ENCODE results near the gene OR56A3.

The OR56A3 gene

GRCh38 chr11:5994791-5995190 is 52.7 kb downstream of the OR56A3 start:
- H3K4me3 ChIP-seq (ENCODE audit: low read depth, low read length): no peak overlapping the region
- no peak for TF ChIP-seq CTCF (IDR thresholded peaks at IDR 0.05; ENCODE audit: borderline replicate concordance, insufficient read depth, low read depth, low read length)
